ENCODE measurements around the gene ABCF1. TPM values are rescaled to one million over a fixed set of nuclear protein-coding genes. Genes with fewer than 3 reads are reported as not detected.

ABCF1 gene
- polyA plus RNA-seq, 1 donor (not counting 4 experiments of a cell fraction or from before 2014, with no cell fraction given), result 30.0 TPM

DNA sequence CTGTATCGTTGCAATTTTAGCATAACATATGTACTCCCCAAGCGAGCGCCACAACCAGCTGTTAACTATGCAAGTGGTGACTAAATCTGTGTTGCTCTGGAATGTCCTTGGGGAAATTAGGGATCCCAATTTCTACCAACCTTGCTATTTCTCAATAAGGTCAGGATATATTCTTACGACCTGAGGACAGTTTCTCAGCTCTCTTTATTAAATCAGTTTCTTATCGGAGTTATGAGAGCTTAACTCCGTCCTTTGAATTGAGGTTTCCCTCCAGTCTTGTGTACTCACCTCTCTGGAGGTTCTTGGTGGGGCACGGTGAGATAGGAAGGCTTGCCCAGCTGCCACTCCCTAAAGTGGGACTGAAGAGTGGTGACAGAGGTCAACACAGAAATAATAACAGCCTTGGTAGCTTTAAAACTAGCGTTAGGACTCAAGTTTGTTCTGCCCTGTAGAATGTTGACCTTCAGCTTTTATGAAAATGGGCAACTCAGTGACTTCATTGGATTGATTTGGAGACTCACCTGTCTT, 47.1 kb downstream of the ABCF1 start:
- Histone ChIP-seq H2AFZ (ENCODE audit: control insufficient read depth, low read length) (no peak overlapping the region), H3K9me3 (ENCODE audit: control insufficient read depth, low read depth, low read length) (no peaks in the 10 kb centered on the region), H3K9ac (ENCODE audit: control insufficient read depth, extremely low read depth, insufficient read depth, low read length) (peak overlapping the region; percentile 98), H3K27me3 (ENCODE audit: control insufficient read depth, extremely low read depth, insufficient read depth, low read length) (no peaks in the 10 kb centered on the region), H3K36me3 (ENCODE audit: control insufficient read depth in 2 of 2, extremely low read depth in 1 of 2, insufficient read depth in 2 of 2, low read length in 2 of 2) (peaks cover 16 to 32% of the 10 kb centered on the region in 2 experiments), H3K79me2 (ENCODE audit: control insufficient read depth, insufficient read depth, low read length) (peaks cover 34% of the 10 kb centered on the region), H3K4me3 (ENCODE audit: control insufficient read depth in 2 of 3, extremely low read depth in 1 of 3, insufficient read depth in 2 of 3, low read depth in 1 of 3, low read length in 3 of 3) (peak overlapping the region; percentile 63 to 75 (median 75)), H4K20me1 (ENCODE audit: control insufficient read depth, extremely low read depth, insufficient read depth, low read length) (peaks cover 3% of the 10 kb centered on the region), H3K27ac (ENCODE audit: control insufficient read depth, insufficient read depth, low read length) (peak overlapping the region; percentile 97), H3K4me1 (ENCODE audit: control insufficient read depth, extremely low read depth, insufficient read depth, low read length) (peaks cover 18% of the 10 kb centered on the region), H3K9me1 (ENCODE audit: control insufficient read depth, extremely low read depth, insufficient read depth, low read length) (peaks cover 3% of the 10 kb centered on the region), H3K4me2 (ENCODE audit: control insufficient read depth, extremely low read depth, insufficient read depth, low read depth, low read length) (peak overlapping the region; percentile 94)
- TF ChIP-seq, protein P1, sequence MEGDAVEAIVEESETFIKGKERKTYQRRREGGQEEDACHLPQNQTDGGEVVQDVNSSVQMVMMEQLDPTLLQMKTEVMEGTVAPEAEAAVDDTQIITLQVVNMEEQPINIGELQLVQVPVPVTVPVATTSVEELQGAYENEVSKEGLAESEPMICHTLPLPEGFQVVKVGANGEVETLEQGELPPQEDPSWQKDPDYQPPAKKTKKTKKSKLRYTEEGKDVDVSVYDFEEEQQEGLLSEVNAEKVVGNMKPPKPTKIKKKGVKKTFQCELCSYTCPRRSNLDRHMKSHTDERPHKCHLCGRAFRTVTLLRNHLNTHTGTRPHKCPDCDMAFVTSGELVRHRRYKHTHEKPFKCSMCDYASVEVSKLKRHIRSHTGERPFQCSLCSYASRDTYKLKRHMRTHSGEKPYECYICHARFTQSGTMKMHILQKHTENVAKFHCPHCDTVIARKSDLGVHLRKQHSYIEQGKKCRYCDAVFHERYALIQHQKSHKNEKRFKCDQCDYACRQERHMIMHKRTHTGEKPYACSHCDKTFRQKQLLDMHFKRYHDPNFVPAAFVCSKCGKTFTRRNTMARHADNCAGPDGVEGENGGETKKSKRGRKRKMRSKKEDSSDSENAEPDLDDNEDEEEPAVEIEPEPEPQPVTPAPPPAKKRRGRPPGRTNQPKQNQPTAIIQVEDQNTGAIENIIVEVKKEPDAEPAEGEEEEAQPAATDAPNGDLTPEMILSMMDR (optimal IDR thresholded peaks at IDR 0.05 in 1 of 3, IDR thresholded peaks at IDR 0.05 in 1 of 3, conservative IDR thresholded peaks at IDR 0.05 in 1 of 3; ENCODE audit: extremely low read depth in 1 of 3, insufficient read depth in 2 of 3, low read length in 3 of 3), result no peak
- TF ChIP-seq EZH2 (IDR thresholded peaks at IDR 0.05; ENCODE audit: low read length), result no peak
- FAIRE-seq (no peak), DNase-seq (ENCODE audit: low read depth, low spot score) (no peak)
- dilution Hi-C loops (cut with MboI; ENCODE audit: extremely low pct_ligation_motif_present, low sequenced_read_pairs), result no loop called here

DNA sequence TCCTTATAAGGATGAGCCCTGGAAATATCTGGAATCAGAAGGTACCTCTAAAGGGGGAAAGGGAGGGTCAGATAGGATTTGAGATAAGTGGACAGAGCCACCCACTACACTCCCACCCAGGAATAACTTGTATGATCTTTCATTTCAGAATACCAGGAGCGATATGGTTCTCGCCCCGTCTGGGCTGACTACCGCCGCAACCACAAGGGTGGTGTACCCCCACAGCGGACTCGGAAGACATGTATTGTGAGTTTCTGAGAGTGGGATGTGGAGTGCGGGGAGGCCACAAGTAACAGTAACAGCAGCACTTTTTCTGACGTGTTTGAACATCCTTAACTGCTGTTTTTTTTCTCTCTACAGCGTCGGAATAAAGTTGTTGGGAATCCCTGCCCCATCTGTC, 48.3 kb downstream of the ABCF1 start:
- Histone ChIP-seq H4K20me1 (ENCODE audit: control insufficient read depth, extremely low read depth, insufficient read depth, low read length) (no peaks in the 10 kb centered on the region), H3K79me2 (ENCODE audit: control insufficient read depth, insufficient read depth, low read length) (peaks cover 31% of the 10 kb centered on the region), H3K9ac (ENCODE audit: control insufficient read depth, extremely low read depth, insufficient read depth, low read length) (no peak overlapping the region), H3K4me1 (ENCODE audit: control insufficient read depth, extremely low read depth, insufficient read depth, low read length) (peaks cover 5% of the 10 kb centered on the region), H3K4me3 (ENCODE audit: control insufficient read depth in 2 of 3, extremely low read depth in 1 of 3, insufficient read depth in 2 of 3, low read depth in 1 of 3, low read length in 3 of 3) (no peak overlapping the region), H3K36me3 (ENCODE audit: control insufficient read depth in 2 of 2, extremely low read depth in 1 of 2, insufficient read depth in 2 of 2, low read length in 2 of 2) (peaks cover 19 to 29% of the 10 kb centered on the region in 2 experiments), H3K27ac (ENCODE audit: control insufficient read depth, insufficient read depth, low read length) (no peak overlapping the region), H3K9me1 (ENCODE audit: control insufficient read depth, extremely low read depth, insufficient read depth, low read length) (peaks cover under 1% of the 10 kb centered on the region), H3K9me3 (ENCODE audit: control insufficient read depth, low read depth, low read length) (no peaks in the 10 kb centered on the region), H3K27me3 (ENCODE audit: control insufficient read depth, extremely low read depth, insufficient read depth, low read length) (no peaks in the 10 kb centered on the region), H3K4me2 (ENCODE audit: control insufficient read depth, extremely low read depth, insufficient read depth, low read depth, low read length) (no peak overlapping the region), H2AFZ (ENCODE audit: control insufficient read depth, low read length) (no peak overlapping the region)
- TF ChIP-seq, protein P1 (optimal IDR thresholded peaks at IDR 0.05 in 1 of 3, IDR thresholded peaks at IDR 0.05 in 1 of 3, conservative IDR thresholded peaks at IDR 0.05 in 1 of 3; ENCODE audit: extremely low read depth in 1 of 3, insufficient read depth in 2 of 3, low read length in 3 of 3), result no peak
- no peak for TF ChIP-seq EZH2 (IDR thresholded peaks at IDR 0.05; ENCODE audit: low read length)
- dilution Hi-C loops (cut with MboI; ENCODE audit: extremely low pct_ligation_motif_present, low sequenced_read_pairs), result no loop called here
- no peak for FAIRE-seq
- no peak for DNase-seq (ENCODE audit: low read depth, low spot score)
